Fibroblast of the aortic adventitia (primary cell): ENCODE data around the gene B4GALNT4. TPM values are rescaled to one million over a fixed set of nuclear protein-coding genes. Genes with fewer than 3 reads are reported as not detected.
"Not testable (repeated sequence)": the region's sequence is repeated elsewhere in the genome, so short reads cannot be mapped to it uniquely, and the experiment has no call there.

Experiments
- DNase-seq: peaks from one replicate; pipeline ENCODE4 v3.0.0-alpha.2; 2010; ENCODE audit warnings: low read depth
- H3K4me3 ChIP-seq: 2 replicates; pipeline ENCODE4 v1.5.1; 2011; ENCODE audit warnings: low read depth, mild to moderate bottlenecking, control low read depth, low read length, moderate library complexity
- CTCF ChIP-seq: IDR thresholded peaks from 2 replicates; pipeline ENCODE4 v1.5.1; 2011; ENCODE audit warnings: mild to moderate bottlenecking, low read length, control low read depth, inconsistent platforms; ENCODE audit not compliant: insufficient read depth
- total RNA-seq: library from RNA; depleted of rRNA; stranded (reverse); fragments of >200 nt; gene quantifications from 2 replicates; pipeline ENCODE4 v1.2.3, GENCODE V29; 2012; ENCODE audit warnings: low replicate concordance

B4GALNT4 gene
- total RNA-seq, 1 donor, result 1.9 TPM

GRCh38 chr11:408154-409007 lies 39.1 kb downstream of the B4GALNT4 start:
- H3K4me3 ChIP-seq, result no peak overlapping the region
- TF ChIP-seq CTCF, result no peak
- no peak for DNase-seq

GRCh38 chr11:409008-409599 lies 39.8 kb downstream of the B4GALNT4 start:
- no peak for DNase-seq
- H3K4me3 ChIP-seq, result no peak overlapping the region
- TF ChIP-seq CTCF, result no peak

- DNase-seq, result no peak
- no peak for TF ChIP-seq CTCF
- H3K4me3 ChIP-seq, result no peak overlapping the region
Measured at GRCh38 chr11:409600-410483, 40.5 kb downstream of the B4GALNT4 start.

GRCh38 chr11:410711-411110 lies 41.4 kb downstream of the B4GALNT4 start:
- not testable (repeated sequence) for H3K4me3 ChIP-seq, DNase-seq

- not testable (repeated sequence) for DNase-seq, H3K4me3 ChIP-seq
Measured at GRCh38 chr11:411520-411919, 42.2 kb downstream of the B4GALNT4 start.

- H3K4me3 ChIP-seq, result no peak overlapping the region
- TF ChIP-seq CTCF, result no peak
Measured at GRCh38 chr11:412641-413119, 43.4 kb downstream of the B4GALNT4 start.

GRCh38 chr11:413120-414081 lies 44.1 kb downstream of the B4GALNT4 start:
- no peak for DNase-seq
- TF ChIP-seq CTCF, result no peak
- no peak overlapping the region for H3K4me3 ChIP-seq

More at GRCh38 chr11:412641-413119, 43.4 kb downstream of the B4GALNT4 start:
- DNase-seq, result no peak
